ENCODE data around the gene JUND.

JUND gene

DNA sequence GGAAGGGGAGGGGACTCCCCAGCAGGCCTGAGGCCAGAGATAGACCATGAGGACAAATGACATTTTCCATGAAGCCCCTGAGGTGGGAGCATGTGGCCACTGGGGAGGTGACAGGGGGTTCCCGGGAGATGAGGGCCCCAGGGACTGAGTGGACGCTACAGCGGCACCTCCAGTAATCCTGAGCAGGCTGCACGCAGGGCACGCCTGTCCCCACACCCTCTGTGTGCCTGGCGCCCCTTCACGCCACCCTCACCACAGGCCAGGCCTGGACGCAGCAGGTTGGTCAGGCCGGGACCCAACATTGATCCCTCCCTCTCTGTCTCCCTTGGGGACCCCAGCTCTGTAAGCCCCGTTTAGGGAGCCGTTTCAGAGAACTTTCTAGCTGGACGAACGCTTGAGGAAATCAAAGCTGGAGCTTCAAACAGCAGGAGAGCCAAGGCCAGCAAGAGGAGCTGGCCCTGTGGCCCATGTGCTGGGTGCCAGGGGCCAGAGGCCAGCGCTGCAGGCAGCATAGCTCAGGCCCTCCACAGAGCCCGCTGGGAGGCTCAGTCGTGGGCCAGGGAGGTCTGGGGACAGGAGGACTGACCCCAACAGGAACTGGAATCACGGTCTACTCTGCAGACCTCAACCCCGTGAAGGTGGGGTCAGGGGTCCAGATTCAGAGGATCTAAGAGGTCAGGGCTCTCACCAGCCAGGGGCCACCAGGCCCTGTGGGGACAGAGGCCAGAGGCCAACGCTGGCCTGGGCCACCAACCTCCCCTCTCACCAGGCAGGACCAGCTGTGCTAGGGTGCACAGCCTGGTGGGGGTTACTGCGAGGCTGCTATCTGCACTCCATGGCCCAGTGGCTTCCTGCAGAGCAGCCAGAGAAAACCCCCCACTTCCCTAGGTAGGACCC, 26.9 kb upstream of the JUND start:
- DNase-seq (ENCODE audit: low read depth): no peak

DNA sequence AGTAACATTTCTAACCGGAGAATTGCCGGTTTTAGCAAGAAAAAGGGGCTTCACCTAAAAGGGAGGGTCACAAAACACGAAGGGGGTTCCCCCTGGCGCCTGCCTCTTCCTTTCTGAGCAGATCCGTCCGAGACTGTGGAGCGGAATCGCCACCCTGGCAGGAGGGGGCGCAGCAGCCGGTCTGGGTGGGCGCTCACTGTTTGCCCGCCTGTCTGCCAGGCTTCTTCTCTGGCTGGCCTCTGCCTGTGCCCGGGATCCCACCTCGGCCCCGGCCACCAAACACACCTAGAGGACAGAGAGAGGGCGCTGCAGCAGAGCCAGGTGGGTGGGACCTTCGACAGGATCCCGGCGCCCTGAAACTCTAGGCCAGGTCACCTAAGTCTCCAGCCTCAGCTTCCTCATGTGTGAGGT, 25.9 kb upstream of the JUND start:
- DNase-seq (ENCODE audit: low read depth): no peak

DNA sequence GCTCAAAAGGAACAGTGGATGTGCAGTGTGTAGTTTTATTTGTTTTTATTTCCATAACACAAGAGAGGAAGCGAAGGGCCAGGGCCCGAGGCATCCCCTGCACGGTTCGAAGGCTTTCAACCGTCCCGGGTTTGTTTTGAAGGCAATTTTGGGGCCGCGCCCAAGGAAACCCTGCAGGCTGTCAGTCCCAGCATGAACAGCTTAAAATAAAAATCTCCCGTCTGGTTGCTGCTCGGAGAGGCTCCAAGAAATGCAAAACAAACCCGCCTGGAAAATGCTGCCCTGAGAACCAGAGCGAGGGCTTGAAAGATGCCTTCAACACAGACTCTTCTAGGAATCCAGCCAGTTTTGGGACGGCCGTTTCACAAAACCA, 25.5 kb upstream of the JUND start:
- DNase-seq (ENCODE audit: low read depth): no peak

DNA sequence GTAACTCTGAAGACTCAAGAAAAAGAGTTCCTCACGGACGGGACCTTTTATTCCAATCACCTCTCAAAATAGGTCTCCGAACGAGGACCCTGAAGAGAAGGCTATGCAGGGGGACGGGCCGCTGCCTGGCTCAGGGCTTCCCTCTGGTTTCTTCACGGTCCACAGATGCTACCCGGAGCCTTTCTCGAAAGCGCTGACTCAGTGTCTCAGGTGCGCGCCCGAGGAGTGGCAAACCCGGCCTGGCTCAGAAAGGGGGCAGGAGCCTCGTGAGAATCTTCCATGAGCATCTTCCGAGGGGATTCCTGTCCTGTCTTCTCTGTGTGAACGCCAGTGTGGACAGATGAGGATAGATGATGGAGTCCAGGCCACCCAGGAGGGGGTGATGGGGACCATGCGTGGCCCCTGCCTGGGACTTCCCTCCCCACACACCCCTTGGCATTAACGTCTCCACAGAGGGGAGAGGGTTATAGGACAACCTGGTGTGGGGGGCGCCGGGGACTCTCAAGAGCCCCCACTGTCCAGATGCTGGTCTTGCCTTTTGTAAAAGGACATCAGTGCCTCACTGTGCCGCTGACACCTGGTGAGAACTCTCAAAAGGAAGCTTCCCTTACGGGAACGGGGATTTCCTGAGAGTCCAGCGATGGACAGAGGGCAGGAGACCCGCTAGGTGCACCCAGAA, 24.9 kb upstream of the JUND start:
- DNase-seq (ENCODE audit: low read depth): no peak

DNA sequence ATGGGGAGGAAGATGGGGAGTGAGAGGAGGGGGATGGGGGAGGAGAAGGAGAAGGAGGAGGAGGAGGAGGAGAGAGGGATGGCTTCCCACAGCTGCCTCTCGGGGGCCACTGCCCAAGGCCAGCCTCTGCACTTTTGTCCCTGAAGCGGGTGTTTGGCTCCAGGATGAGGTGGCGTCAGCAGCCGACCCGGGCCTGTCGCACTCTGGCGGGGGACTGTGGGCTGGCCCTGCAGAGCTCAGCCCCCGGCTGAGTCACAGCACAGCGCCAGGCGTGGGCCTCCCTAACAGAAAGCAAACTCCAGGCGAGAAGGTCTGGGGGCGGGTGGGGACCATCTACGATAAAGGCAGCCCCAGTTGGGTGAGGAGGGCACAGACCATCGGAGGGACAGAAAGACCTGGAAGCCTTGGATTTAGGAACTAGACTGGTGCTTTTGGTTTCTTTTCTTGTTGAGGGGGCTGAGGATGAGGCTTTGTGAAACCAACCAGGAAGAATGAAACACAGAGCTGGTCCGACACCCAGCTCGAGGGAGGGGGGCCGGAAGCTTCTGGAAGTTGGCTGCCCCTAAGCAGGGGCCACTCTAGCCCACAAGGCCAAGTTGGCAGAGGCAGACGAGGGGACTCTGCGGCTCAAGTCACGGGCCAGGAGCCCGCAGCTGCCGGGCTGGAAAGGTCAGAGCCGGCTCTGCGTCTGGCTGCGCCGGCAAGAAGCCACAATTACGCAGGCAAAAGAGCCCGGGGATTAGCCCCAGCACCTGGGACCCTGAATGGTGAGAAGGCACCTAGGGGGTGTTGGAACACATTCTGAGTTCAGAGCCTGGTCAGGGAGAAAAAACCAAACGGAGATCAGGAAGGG, 23.3 kb upstream of the JUND start:
- peak; percentile 75 for DNase-seq (ENCODE audit: low read depth)

- no peak for DNase-seq (ENCODE audit: low read depth)
These were observed 22.7 kb upstream of the JUND start for GRCh38 chr19:18304208-18304457.

DNA sequence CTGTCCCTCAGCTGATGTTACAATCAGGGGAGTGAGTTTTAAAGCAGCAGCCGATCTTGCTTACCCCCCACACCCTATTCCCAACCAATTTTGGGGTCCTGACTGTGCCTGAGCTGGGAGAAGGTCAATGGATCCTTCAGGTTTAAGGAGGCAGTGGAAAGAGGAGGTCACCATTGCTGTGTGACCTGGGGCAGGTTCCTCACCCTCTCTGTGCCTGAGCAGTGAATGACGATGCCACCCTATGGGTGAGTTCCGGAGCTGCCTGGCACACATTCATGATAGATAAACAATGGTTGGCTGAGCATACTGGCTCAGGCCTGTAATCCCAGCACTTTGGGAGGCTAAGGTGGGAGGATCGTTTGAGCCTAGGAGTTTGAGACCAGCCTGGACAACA, 20.3 kb upstream of the JUND start:
- DNase-seq (ENCODE audit: low read depth): no peak

DNA sequence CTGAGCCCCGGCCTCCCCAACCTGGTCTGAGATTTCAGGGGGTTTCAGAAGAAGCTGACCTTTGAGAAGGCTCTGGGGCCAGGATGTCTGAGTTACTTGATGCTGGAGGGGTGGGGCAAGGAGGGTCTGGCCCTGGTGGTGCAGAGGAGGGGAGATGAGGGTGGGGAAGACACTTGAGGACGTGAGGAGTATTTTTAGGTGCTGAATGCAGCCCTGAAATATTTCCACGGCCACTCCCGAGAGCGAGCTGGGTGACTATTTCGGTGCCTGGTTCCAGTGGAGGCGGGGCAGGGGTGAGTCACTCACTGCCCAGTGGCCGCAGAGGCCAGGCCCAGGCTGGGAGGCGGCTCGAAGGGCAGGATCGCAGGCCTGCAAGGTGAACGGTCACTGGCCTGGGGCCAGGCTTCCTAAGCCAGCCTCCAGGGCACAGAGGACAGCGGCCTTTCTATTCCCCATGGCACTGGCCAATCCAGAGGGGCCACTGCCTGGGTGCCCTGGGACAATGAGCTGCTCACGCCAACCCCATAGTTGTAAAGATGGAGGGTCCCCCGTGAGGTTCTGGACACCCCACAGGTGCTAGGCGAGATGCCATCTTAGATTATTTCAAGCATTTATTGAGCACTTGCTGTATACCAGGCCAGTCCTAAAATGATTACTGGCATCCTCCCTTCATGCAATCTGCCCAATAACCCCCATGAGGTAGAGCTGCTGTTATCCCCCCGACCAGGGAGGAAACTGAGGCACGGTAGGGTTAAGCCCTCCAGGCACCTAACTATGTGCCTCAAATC, 19.7 kb upstream of the JUND start:
- no peak for DNase-seq (ENCODE audit: low read depth)

GRCh38 chr19:18299654-18300053, 18.2 kb upstream of the JUND start:
- no peak for DNase-seq (ENCODE audit: low read depth)

DNA sequence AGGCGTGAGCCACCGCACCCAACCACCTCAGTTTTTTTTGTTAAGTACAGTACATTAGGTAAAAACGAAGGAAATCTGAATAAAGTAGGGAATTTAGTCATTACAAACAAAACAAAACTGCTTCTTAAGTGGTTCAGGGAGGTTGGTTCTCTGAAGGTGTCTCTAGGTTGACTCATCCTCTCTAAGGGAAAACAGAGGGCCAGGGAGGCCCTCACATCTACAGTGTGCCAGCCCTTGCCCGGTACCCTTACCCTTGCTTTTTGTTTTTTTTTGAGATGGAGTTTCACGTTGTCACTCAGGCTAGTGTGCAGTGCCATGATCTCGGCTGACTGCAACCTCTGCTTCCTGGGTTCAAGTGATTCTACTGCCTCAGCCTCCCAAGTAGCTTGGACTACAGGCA, 17.2 kb upstream of the JUND start:
- DNase-seq (ENCODE audit: low read depth): no peak

- no peak for DNase-seq (ENCODE audit: low read depth)
These were observed 15.9 kb upstream of the JUND start for GRCh38 chr19:18297308-18297707.

GRCh38 chr19:18295034-18295451, 13.6 kb upstream of the JUND start:
- DNase-seq (ENCODE audit: low read depth): no peak

GRCh38 chr19:18294467-18294864, 13.0 kb upstream of the JUND start:
- peak; percentile 91 for DNase-seq (ENCODE audit: low read depth)

DNA sequence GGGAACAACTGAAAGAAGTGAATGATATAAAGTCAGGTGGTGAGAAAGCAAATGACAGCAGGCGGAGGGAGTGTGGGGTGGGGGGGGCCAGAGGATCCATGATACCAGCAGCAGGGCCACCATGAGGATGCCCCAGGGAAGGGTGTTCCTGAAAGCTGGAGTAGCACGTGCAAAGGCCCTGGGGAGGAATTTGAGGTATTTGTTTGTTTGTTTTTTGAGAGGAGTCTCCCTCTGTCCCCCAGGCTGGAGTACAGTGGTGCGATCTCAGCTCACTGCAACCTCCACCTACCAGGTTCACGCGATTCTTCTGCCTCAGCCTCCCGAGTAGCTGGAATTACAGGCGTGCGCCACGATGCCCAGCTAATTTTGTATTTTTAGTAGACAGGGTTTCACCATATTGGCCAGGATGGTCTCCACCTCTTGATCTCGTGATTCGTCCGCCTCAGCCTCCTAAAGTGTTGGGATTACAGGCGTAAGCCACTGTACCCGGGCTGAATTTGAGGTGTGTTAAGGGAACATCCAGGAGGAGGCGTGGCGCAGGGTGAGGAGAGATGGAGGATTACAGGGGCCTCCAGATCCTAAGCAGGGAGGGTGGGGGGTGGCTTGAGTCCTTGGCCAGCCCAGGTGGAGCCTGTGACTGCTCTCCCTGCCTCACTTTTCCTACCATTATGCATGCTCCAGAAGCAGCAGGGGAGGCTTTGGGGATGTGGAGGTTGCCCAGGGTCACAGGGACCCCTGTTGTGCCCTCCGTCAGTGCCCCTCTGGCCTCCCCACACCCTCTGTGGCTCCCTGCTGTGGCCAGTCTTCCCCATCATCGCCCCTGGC, 12.4 kb upstream of the JUND start:
- no peak for DNase-seq (ENCODE audit: low read depth)

GRCh38 chr19:18292810-18293641, 11.6 kb upstream of the JUND start:
- DNase-seq (ENCODE audit: low read depth): no peak

DNA sequence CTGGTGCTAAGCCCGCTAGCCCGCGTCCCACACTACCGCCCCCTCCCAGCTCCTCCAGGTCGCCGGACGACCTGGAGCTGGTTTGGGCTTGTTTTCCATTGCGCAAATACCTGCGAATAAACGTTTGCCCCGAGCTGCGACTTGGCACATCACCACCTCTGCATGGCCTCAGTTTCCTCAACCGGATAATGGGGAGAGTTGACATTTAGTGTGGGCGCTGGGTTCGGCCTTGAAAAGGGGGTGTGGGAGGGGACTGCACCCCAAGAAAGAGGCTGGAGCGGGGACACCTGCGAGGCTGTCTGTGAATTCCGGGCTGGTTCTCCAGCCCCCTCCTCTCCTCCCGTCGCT, 11.0 kb upstream of the JUND start:
- DNase-seq (ENCODE audit: low read depth): no peak

- peak; percentile 70 for DNase-seq (ENCODE audit: low read depth)
These were observed 10.4 kb upstream of the JUND start for GRCh38 chr19:18291590-18292461.

- no peak for DNase-seq (ENCODE audit: low read depth)
These were observed 9.7 kb upstream of the JUND start for GRCh38 chr19:18291019-18291524.

Measured in stimulated activated CD8-positive, alpha-beta memory T cell treated with anti-CD3 and anti-CD28 coated beads, Interleukin-12 subunit alpha, Interleukin-12 subunit beta, amount 100 ng/mL, for 1 hour (primary cell).